ENCODE results near the gene GCK.

Gene GCK

DNA sequence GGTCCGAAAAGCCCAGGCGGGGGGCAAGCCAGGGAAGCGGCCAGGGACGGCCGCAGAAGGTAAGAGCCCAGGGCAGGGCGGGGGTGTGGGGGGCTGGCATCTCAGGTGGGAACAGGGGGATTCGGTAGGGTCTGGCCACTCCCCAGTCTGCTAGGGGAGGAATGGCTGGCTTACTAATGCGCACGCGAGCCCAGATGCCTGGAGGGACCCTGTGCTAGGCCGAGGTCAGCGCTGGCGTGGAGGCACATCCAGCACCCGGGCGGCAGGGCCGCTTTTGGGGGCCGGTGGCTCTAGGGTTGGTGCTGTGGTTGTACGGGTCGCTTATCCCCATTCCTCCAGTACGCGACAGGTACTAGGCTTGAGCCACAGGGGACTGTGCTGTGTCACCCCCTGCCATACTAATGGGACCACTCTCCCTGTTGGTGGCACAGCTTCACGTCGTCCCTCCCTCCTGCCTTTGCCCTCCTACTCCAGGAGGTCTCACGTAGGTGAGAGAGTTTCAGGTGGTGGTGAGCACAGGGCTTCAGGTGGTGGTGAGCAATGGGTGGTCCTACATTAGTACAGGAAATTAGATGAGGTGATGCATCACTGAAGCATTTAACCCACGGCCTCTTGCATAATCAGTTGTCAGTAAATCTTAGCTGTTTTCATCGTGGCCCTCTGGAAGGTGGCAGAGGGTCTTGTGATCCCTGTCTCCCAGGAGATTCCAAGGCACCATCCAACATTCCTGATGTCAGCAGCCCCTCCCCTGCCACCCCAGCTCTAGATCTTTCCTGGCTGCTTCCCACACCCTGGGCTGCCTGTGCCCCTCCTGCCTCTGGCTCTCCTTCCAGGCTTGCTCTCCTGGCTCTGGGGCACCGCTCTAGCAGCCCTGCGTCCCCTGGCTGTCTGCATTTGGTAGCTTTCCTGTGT, 84.1 kb downstream of the GCK start:
- no peak for DNase-seq (ENCODE audit: low read depth, low spot score)

DNA sequence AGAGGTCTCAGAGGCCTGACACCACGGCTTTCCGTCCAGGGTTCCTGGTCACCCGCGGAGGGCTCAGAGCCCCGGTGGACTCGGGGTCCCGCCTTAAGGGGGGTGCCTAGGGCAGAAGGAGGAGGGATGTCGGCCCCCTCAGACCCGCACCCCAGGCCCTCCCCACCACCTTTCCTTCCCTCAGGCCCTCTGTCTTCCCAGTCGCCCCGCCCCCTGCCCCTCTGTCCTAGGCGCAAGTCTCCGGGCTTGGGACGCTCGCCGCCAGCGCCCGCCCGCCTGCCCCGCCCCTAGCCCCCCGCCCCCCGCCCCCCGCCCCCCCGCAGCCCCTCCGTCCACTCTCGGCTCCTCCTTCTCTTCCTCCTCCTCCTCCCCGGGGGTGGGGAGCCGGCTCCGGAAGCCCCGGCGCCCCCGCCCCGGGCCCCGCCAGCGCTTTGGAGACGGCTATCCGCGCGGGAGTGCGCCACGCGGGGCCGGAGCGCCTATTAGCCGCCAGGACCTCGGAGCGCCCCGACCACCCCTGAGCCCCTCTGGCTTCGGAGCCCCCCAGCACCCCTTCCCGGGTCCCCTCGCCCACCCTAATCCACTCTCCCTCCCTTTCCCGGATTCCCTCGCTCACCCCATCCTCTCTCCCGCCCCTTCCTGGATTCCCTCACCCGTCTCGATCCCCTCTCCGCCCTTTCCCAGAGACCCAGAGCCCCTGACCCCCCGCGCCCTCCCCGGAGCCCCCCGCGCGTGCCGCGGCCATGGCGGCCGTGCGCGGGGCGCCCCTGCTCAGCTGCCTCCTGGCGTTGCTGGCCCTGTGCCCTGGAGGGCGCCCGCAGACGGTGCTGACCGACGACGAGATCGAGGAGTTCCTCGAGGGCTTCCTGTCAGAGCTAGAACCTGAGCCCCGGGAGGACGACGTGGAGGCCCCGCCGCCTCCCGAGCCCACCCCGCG, 85.0 kb downstream of the GCK start, which contains the start of gene AEBP1:
TSS of gene AEBP1 (plus strand) at position 423 of the 937 bp plus-strand sequence. CDS start at position 744, 321 bp downstream.
- no peak for DNase-seq (ENCODE audit: low read depth, low spot score)

DNA sequence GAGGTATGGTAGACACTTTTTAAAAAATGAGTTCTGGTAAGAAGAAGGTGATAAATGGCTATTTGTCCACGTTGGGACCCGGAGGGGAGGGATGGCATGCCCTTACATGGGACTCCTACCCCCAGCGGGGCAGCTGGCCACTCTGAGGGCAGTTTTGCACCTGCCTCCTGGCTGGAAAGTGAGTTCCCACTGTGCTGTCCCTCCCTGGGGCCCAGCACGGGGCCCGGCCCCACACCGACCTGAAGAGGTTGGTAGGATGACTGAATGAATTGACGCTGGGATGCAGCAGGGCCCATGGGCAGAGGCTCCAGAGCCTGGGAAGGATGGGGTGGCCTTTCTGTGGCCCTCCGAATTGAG, 85.7 kb downstream of the GCK start:
- no peak for DNase-seq (ENCODE audit: low read depth, low spot score)

DNA sequence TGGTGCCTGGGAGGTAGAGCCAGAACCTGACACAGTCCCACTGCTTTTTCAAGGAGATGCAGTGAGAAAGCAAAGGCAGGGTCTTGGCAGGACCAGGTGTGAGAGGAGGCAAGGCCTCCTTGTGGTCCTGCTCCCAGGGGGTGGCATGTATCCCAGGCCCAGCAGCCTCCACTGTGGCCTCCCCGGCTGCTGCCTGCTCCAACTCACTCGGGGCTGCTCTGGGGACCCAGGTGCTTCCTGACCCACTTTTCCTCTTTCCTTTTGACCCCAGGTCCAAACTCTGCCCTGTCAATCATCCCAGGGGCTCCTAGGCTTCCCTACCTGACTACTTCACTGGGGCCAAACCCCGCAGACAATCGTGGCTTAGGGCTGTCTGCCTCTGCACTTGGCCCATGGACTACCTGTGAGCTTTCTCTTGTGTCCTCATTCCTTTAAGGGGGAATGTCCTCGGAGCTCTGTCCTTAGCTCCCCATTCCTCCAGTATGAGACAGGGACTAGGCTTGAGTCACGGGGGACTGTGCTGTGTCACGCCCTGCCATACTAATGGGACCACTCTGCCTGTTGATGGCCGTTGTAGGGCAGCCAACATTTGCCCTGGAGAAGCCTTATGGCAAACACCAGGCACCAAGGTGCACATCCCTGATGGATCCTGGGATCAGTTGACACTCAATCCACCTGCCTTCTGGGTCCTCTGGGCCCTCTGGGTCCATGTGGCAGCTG, 86.2 kb downstream of the GCK start:
- DNase-seq (ENCODE audit: low read depth, low spot score): no peak

DNA sequence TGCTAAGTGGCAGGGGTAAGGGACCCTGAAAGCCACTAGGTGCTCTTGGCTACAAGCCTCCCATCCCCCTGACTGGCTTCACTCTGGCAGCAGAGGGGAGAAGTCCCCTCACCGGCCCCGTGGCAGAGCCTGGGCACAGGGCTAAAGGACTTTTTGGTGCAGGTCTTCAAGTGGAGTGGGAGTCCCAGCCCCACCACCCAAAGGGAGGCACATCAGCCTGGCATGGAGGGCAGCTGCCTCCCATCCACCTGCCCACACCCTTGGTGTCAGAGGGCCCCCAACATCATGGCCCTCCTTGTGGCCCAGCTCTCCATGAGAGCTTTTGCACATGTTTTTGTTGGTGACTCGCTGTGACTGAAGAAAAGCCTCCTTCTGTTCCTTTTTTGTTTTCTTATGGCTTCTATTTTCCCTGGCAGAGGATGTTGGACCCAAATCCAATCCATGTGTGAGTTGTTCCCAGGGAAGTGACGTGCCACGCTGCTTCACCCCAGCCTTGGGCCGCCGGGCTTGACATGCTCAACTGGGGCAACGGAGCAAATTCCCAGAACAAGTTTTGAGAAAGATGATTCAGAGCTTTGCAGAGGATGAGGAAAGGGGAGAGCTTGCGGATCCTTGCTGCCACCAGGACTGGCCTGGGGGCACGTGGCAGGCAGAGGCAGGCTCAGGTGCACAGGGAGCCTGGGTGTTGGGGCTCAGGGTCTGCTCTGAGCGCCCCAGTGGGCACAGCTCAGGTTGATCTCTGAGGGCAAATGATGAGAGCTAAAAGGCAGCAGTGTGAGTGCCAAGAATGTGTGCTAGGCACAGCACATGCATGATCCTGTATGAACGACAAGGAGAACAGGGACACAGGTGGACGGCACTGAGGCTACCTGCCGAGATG, 87.0 kb downstream of the GCK start:
- no peak for DNase-seq (ENCODE audit: low read depth, low spot score)

DNA sequence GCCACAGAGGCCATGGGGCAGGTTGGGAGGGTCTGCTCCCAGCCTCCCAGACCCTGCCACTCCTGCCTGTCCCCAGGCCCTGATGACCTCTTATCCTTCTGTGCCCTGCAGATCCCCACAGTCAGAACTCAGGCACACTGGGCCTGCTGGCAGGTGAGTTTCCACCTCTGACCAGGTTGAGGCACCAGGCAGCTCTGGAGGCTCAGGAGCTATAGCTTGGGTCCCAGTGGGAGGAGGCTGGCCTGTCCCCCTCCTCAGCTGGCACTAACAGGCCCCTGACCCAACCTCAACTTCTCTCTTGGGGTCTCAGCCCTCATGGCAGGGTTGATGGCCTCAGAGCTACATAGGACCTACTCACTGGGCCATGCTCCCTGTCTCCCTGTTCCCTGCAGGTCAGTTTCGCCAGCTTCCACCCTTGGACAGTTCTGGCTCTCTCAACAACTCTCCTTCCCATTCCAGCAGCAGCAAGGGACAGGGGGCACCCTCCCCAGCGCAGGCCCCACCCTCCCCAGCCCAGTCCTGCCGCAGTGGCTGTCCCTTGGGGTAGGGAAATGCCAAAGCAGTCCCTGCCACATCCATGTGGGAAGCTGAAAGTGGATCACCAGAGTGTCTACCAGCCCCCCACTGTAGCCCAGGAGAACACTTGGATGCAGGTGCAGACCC, 87.8 kb downstream of the GCK start:
- no peak for DNase-seq (ENCODE audit: low read depth, low spot score)

DNA sequence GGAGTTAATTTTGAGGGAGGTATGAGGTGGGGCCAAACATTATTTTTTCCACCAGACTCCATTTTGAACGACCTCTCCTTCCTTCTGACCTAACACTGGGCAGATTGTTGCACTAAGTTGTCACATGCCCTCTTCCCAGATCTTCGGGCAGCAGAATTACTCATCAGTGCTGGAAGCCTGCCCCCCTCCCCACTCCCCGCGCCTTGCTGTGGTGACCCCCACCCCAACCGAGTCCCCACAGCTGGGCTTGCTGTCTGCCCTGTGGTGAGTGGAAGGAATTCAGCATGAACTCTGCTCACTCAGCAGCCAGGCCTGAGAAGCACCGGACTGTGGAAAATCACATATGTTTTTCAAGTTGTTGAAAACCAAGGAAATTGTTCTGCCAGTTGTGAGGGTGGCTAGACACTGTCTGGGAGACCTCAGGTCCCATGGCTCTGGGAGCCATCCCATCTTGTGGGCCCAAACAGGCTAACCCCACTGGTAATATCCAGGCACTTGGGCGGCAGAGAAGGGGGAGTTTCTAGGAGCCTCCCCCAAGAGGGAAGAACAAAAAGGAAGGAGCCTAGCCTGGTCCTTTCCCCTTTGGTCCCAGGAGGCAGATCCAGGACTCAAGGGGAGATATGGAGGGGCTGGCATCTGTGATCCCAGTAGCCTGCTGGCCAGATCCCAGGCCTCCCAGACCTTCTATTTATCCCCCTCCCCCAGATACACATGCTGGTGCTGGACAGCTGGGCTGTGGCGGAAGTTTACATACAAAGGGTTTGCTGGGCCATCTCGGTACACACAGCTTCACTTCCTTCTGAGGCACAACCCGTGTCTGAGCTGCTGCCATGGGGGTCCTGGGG, 88.6 kb downstream of the GCK start:
- no peak for DNase-seq (ENCODE audit: low read depth, low spot score)

DNA sequence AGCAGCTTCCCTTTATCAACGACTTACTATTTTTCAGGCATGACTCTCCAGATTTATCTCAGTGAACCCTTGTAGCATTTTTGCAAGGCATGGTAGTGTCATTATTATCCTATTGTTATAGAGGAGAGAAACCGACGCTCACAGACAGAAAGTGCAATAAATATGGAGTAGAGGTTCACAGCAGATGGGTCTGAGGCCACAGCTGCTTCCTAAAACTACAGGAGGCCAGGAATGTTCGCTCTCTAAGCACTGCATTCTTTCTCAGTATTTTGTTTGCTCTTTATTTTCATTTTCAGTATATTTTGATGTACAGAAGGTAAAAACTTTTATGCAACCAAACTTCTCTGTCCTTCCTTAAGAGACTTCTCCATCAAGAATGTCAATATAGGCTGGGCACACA, 89.6 kb downstream of the GCK start:
- no peak for DNase-seq (ENCODE audit: low read depth, low spot score)

DNA sequence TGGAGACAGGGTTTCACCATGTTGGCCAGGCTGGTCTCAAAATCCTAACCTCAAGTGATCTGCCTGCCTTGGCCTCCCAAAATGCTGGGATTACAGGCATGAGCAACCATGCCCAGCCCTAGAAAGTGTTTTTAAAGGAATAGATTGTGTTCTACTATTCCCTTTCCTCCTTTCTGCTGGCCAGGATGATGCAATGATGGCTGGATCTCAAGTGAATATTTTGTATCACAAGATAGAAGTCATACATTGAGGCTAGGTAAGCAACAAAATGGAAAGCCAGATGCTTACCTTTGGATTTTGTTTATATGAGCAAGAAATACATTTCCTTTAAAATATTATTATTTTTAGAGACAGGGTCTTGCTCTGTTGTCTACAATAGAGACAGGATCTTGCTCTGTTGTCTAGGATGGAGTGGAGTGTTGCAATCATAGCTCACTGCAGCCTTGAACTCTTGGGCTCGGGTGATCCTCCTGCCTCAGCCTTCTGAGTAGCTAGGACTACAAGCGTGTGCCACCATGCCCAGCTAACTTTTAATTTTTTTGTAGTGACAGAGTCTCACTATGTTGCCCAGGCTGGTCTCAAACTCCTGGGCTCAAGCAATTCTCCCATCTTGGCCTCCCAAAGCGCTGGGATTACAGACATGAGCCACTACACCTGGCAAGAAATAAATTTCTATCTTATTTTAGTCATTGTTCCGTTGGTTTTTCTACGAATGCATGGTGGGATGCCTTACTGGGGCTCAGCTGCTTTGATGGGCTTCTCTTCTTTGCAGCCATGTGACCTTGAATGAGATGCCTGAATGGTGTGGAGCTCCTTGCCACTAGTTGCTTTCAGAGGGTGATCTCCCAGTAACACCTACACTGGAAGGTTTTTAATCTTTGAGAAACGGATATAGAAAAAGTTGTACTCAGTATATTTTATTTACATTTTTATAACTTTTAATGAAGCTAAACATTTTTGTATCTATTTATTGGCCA, 90.9 kb downstream of the GCK start:
- no peak for DNase-seq (ENCODE audit: low read depth, low spot score)

DNA sequence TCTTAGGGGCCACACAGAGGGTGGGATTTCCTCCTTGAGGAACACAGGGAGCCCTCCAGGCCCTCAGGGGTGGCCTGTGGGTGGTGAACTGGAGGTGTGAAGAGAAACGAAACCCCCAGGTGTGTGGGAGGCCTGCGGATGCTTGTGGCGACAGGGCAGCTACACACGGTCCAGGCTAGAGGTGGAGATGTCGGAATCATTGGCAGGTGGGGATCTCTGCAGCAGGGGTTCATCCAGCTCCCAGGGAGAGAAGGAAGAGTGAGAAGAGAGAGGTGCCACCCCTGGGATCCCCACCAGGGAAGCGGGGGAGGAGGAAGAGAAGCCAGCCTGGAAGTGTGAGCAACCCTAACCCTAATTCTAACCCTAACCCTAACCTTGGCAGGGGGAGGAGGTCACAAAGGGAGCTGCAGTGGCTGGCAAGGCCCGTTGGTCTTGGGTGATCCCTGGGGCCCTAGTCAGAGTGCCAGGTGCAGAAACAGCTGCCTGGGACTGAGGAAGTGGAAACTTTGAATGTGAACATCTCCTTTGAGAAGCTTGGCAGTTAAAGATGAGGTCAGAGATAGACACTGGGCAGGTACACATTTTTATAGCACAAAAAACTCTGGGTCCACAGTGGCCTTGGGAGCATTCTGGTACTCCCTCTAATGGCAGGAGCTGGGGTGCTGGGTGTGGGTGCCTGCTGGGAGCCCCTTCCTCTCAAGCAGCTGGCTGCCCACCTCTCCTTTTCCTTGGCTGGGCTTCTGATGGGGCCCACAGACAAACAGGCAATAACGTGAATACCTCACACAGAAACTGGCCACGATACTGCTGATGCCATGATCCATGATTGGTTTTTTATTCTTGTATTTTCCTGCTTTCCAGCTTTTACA, 91.9 kb downstream of the GCK start:
- no peak for DNase-seq (ENCODE audit: low read depth, low spot score)

DNA sequence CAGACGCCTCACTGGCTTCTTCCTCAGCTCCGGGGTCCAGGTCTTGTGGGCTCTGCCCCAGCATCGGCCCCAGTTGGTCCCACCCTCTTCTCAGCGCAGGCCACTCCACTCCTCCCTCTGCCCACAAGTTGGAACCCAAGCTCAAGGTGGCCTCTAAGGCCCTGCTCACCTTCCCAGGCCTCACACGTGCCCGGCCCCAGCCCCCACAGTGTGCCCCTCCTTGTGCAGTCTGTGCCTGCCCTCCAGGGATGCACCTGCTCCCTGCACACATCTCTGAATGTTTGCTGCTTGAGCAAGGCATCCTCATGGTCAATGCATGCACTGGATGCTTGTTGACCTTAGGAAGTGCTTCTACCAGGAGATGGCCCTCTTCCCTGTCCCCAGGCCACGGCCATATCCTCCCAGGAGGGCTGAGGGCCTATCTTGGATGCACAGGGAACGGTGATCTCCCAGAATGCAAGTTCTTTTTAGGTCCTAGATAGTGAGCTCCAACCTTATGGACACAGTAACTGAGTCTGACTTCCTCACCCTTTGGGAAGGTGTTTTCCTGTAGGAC, 92.8 kb downstream of the GCK start:
- DNase-seq (ENCODE audit: low read depth, low spot score): no peak

DNA sequence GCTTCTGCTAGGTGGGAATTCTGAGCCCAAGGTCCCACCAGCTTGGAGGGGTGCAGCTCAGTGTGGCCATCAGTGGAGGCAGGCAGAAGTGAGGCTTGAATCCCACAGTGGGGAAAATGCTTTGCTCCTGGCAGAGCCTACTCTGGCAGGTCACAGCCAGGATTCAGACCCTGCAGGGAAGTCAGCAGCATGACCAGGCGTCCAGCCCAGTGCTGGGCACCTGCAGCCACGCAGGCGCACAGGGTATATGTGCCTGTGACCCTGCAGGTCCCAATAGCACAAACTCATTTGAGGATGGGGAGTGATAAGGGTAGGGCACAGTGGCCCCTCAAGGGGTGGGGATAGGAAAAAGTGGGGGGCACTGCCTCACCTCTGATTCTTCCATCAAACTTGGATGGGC, 93.5 kb downstream of the GCK start:
- DNase-seq (ENCODE audit: low read depth, low spot score): no peak

DNA sequence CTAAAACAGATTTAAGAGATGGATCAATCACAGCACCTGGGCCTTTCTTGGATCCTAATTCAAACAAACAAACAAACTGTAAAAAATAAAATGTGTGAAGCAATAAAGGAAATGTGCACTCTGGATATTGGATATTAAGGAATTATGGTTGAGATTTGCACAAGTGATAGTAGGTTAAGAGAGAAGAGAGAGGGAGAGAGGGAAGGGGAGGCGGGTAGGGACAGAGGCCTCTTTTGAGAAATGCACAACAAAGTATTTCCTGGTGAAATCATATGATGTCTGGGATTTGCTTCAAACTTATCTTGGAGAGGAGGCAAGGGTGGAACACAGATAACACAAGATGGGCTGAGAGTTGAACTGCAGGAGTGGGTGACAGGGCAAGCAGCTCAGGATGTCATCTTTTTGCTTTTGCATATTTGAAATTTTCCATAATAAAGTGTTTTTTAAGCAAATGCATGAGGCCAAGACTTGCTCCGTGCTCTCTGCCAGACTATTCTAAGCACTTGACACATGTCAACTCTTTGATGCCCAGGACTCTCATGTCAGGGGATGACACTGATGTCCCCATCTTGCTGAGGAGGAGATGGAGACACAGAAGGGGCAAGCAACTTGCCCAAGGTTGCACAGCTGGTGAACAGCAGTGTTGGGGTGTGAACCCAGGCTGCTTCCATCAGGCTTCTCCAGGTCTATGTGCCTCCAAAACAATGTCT, 94.2 kb downstream of the GCK start:
- DNase-seq (ENCODE audit: low read depth, low spot score): no peak

DNA sequence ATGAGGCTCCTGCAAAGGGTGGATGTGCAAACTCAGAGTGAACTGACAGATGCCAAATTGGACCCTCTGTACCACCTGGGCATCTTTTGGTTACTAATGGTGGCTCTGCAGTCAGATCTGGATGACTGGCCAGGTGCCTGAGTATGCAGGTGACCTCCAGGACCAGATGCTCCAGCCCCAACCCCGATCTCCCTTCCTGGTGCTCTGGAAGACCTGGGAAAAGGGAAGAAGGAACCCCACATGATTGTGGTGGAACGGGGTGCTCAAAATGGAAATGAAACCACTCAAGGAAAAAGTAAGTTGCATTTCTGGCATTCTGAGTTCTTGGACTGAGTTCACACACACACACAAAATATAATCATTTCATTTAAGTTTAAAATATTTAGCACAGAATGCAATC, 94.9 kb downstream of the GCK start:
- DNase-seq (ENCODE audit: low read depth, low spot score): no peak

Data from activated naive CD8-positive, alpha-beta T cell treated with anti-CD3 and anti-CD28 coated beads, Interleukin-2, amount 50 U/mL, for 16 hours (primary cell).